Left hindlimb (tissue), 1 donor: ENCODE results near the gene KIR3DL3.
"Not testable (repeated sequence)": the region's sequence is repeated elsewhere in the genome, so short reads cannot be mapped to it uniquely, and the experiment has no call there.

Experiments
- DNase-seq: peaks from one replicate; pipeline ENCODE4 v3.0.0-alpha.2; 2018

KIR3DL3 gene

DNA sequence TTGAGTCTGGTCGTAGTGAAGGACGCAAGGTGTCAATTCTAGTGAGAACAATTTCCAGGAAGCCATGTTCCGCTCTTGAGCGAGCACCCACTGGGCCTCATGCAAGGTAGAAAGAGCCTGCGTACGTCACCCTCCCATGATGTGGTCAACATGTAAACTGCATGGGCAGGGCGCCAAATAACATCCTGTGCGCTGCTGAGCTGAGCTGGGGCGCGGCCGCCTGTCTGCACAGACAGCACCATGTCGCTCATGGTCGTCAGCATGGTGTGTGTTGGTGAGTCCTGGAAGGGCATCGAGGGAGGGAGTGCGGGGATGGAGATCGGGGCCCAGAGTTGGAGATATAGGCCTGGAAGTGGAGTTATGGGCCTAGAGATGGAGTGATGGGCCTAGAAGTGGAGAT lies 14.1 kb downstream of the KIR3DL3 start, which contains the start of gene KIR2DL3:
TSS of gene KIR2DL3 (plus strand) at position 208 of the 400 bp plus-strand sequence. CDS start at position 241, 33 bp downstream.
- DNase-seq = not testable (repeated sequence)

DNA sequence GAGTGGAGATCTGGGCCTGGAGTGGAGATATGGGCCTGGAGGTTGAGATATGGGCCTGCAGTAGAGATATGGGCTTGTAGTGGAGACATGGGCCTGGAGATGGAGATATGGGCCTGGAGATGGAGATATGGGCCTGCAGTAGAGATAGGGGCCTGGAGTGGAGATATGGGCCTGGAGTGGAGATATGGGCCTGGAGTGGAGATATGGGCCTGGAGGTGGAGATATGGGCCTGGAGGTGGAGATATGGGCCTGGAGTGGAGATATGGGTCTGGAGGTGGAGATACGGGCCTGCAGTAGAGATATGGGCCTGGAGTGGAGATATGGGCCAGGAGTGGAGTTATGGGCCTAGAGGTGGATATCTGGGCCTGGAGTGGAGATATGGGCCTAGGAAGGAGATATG lies 14.5 kb downstream of the KIR3DL3 start:
- no peak for DNase-seq

DNA sequence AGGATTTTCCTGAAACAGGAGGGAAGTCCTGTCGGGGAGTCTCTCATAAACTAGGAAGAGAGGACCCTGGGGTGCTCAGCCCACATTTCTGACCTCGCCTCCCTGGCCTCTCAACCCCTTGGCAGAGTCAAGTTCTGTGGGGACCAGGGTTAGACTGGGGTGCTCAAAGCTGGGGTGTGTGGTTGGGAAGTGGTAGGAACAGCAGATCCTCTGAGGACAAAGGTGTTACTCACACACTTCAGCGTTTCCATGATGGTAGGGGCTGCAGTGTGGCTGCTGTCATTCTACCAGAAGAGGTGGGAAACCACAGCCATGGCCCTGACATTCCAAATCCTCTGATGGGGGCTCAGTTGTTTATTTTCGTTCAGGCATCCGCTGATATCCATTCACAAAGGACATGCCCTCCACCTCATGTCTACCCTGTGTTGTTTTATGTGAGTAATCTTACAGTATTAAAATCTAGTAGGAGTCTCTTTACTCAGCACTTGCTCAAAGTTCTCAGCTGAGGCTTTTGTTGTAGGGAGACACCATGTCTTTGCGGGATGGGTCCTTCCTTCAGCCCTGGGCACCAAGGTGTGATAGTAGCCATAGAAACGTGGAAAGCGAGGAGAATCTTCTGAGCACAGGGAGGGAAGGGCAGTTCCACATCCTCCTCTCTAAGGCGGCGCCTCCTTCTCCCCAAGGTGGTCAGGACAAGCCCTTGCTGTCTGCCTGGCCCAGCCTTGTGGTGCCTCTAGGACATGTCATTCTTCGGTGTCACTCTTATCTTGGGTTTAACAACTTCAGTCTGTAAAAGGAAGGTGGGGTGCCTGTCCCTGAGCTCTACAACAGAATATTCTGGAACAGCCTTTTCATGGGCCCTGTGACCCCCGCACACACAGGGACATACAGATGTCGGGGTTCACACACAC lies 15.6 kb downstream of the KIR3DL3 start:
- DNase-seq = no peak

DNA sequence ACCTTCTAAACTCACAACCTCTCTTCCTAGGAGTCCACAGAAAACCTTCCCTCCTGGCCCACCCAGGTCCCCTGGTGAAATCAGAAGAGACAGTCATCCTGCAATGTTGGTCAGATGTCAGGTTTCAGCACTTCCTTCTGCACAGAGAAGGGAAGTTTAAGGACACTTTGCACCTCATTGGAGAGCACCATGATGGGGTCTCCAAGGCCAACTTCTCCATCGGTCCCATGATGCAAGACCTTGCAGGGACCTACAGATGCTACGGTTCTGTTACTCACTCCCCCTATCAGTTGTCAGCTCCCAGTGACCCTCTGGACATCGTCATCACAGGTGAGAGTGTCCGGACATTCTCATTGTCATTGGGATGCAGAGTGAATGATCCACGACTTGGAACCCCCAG lies 17.7 kb downstream of the KIR3DL3 start:
- not testable (repeated sequence) for DNase-seq

DNA sequence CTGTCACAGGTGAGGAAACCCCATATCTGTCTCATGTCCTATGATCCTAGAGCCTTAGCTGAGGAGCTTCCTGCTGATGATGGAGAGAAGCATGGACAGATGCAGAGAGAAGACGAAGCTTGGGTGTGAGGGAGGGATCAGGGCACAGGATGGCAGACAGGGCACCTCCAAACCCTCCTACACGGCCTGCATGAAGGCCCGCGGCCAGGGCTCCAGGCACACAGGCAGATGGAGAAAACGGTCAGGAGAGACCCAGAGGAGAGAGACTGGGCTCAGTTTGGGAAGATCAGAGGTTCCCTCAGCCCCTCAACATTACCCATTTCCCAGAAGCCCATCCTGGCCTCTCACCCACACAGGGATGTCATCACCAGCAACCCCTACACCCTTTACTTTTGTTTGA lies 19.8 kb downstream of the KIR3DL3 start:
- DNase-seq = not testable (repeated sequence)

DNA sequence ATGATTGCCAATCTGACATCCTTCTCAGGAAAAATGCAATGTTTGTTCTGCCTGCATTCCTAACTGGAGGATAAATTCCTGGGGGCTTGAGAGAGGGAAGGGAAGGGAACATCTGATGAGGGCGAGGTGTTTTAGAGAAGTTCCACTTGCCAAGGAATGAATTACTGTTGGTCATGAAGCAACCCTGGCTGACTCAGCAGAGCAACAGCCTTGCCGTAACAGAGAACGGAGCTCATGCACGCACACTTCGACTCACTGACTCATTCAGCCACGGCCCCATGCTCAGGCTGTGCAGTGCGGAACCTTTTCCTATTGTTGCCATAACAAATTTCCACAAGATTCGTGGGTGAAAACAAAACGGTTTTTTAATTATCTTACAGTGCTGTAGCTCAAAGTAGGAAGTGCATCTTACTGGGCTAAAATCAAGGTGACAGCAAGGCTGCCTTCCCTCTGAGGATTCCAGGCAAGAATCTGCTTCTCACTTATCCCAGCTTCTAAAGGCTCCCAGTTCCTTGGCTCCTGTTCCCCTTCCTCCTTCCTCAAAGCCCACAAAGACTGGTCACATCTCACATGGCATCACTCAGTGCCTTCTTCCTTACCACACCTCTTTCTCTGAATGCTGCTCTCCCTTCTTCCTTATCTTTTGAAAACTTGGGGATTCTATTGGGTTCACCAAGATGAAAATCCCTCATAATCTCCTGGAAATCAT lies 23.5 kb downstream of the KIR3DL3 start:
- DNase-seq = not testable (repeated sequence)

DNA sequence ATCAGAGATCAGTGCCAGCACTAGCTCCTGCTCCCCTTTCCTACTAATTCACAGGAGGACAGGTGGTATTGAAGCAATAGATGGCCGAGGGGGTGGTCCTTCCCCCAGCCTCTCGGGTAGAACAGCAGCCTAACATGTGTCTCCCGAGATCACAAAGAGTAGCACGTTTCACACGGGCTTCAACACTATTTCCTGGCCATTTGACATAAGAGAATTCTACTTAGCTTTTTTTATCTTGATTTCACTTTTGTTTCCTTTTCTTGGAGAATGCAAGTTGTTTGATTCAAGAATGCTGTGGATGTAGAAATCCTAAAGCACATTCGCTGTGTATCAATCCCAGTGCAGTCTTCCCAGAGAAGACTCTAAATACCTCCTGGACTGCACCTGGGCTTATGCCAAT lies 26.0 kb downstream of the KIR3DL3 start:
- DNase-seq = not testable (repeated sequence)

DNA sequence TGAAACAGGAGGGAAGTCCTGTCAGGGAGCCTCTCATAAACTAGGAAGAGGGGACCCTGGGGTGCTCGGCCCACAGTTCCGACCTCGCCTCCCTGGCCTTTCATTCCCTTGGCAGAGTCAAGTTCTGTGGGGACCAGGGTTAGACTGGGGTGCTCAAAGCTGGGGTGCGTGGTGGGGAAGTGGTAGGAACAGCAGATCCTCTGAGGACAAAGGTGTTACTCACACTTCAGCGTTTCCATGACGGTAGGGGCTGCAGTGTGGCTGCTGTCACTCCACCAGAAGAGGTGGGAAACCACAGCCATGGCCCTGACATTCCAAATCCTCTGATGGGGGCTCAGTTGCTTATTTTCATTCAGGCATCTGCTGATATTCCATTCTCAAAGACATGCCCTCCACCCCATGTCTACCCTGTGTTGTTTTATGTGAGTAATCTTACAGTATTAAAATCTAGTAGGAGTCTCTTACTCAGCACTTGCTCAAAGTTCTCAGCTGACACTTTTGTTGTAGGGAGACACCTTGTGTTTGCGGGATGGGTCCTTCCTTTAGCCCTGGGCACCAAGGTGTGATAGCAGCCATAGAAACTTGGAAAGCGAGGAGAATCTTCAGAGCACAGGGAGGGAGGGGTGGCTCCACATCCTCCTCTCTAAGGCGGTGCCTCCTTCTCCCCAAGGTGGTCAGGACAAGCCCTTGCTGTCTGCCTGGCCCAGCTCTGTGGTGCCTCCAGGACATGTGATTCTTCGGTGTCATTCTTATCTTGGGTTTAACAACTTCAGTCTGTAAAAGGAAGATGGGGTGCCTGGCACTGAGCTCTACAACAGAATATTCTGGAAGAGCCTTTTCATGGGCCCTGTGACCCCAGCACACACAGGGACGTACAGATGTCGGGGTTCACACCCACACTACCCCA lies 32.2 kb downstream of the KIR3DL3 start:
- DNase-seq = not testable (repeated sequence)

DNA sequence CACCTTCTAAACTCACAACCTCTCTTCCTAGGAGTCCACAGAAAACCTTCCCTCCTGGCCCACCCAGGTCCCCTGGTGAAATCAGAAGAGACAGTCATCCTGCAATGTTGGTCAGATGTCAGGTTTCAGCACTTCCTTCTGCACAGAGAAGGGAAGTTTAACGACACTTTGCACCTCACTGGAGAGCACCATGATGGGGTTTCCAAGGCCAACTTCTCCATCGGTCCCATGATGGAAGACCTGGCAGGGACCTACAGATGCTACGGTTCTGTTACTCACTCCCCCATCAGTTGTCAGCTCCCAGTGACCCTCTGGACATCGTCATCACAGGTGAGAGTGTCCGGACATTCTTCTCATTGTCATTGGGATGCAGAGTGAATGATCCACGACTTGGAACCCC lies 34.3 kb downstream of the KIR3DL3 start:
- DNase-seq = not testable (repeated sequence)

DNA sequence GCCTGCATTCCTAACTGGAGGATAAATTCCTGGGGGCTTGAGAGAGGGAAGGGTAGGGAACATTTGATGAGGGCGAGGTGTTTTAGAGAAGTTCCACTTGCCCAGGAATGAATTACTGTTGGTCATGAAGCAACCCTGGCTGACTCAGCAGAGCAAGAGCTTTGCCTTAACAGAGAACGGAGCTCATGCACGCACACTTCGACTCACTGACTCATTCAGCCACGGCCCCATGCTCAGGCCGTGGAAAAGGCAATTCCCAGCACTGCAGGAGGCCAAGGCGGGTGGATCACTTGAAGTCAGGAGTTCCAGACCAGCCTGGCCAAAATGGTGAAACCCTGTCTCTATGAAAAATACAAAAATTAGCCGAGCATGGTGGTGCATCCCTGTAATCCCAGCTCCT lies 40.0 kb downstream of the KIR3DL3 start:
- not testable (repeated sequence) for DNase-seq

DNA sequence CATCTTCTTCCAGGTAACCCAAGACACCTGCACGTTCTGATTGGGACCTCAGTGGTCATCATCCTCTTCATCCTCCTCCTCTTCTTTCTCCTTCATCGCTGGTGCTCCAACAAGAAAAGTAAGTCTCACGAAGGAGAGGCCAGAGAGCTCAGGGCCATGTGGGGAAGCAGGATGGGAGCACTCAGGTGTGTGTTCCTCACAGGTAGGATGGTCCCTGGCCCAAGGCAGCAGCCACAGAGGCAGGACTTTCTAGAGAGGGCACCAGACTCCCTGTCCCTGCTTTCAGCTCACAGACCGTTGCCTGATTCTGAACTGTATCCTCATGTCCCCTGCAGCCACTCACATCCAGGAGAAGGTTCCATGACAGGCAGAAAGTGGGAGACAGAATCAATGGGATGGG lies 42.2 kb downstream of the KIR3DL3 start:
- not testable (repeated sequence) for DNase-seq

DNA sequence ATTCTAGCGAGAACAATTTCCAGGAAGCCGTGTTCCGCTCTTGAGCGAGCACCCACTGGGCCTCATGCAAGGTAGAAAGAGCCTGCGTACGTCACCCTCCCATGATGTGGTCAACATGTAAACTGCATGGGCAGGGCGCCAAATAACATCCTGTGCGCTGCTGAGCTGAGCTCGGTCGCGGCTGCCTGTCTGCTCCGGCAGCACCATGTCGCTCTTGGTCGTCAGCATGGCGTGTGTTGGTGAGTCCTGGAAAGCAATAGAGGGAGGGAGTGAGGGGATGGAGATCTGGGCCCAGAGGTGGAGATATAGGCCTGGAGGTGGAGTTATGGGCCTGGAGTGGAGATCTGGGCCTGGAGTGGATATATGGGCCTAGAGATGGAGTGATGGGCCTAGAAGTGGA lies 45.4 kb downstream of the KIR3DL3 start, which contains the start of gene KIR2DL1:
TSS of gene KIR2DL1 (plus strand) at position 148 of the 400 bp plus-strand sequence. CDS start at position 206, 58 bp downstream.
- DNase-seq = not testable (repeated sequence)

DNA sequence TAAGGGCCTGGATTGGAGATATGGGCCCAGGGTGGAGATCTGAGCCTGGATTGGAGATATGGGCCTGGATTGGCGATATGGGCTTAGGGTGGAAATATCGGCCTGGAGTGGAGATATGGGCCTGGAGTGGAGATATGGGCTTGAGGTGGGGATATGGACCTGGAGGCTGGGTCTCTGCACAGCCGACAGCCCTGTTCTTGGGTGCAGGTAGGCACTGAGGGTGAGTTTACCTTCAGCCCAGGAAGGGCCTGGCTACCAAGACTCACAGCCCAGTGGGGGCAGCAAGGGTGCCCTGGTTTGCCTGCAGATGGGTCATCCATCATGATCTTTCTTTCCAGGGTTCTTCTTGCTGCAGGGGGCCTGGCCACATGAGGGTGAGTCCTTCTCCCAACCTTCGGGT lies 46.3 kb downstream of the KIR3DL3 start:
- DNase-seq = not testable (repeated sequence)

DNA sequence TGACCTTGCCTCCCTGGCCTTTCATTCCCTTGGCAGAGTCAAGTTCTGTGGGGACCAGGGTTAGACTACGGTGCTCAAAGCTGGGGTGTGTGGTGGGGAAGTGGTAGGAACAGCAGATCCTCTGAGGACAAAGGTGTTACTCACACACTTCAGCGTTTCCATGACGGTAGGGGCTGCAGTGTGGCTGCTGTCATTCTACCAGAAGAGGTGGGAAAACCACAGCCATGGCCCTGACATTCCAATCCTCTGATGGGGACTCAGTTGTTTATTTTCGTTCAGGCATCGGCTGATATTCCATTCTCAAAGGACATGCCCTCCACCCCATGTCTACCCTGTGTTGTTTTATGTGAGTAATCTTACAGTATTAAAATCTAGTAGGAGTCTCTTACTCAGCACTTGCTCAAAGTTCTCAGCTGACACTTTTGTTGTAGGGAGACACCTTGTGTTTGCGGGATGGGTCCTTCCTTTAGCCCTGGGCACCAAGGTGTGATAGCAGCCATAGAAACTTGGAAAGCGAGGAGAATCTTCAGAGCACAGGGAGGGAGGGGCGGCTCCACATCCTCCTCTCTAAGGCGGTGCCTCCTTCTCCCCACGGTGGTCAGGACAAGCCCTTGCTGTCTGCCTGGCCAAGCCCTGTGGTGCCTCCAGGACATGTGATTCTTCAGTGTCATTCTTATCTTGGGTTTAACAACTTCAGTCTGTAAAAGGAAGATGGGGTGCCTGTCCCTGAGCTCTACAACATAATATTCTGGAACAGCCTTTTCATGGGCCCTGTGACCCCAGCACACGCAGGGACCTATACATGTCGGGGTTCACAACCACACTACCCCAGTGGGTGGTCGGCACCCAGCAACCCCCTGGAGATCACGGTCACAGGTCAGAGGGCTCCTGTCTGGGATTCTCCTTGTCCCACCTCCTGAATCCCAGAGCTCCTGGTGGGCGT lies 47.0 kb downstream of the KIR3DL3 start:
- DNase-seq = not testable (repeated sequence)

DNA sequence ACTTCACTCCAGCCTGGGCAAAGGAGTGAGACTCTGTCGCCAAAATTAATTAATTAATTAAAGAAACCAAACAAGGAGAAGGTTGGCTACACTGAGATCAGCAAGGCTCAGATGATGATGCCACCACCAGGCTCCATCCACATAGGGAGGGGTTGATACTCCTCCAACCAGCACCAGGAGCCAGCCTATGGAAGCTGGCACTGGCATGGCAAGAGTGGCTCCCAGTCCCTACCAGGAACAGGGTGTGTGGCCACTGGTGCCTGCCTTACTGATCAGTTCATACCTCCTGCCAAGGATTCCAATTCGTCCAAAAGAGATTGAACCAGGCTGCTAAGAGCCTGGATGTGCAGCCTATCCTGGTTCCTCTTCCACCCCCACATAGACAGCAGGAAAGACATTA lies 48.4 kb downstream of the KIR3DL3 start:
- not testable (repeated sequence) for DNase-seq

DNA sequence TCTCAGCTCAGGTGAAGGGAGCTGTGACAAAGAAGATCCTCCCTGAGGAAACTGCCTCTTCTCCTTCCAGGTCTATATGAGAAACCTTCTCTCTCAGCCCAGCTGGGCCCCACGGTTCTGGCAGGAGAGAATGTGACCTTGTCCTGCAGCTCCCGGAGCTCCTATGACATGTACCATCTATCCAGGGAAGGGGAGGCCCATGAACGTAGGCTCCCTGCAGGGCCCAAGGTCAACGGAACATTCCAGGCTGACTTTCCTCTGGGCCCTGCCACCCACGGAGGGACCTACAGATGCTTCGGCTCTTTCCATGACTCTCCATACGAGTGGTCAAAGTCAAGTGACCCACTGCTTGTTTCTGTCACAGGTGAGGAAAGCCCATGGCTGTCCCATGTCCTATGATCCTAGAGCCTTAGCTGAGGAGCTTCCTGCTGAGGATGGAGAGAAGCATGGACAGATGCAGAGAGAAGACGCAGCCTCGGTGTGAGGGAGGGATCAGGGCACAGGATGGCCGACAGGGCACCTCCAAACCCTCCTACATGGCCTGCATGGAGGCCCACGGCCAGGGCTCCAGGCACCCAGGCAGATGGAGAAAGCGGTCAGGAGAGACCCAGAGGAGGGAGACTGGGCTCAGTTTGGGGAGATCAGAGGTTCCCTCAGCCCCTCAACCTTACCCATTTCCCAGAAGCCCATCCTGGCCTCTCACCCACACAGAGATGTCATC lies 51.0 kb downstream of the KIR3DL3 start:
- not testable (repeated sequence) for DNase-seq

DNA sequence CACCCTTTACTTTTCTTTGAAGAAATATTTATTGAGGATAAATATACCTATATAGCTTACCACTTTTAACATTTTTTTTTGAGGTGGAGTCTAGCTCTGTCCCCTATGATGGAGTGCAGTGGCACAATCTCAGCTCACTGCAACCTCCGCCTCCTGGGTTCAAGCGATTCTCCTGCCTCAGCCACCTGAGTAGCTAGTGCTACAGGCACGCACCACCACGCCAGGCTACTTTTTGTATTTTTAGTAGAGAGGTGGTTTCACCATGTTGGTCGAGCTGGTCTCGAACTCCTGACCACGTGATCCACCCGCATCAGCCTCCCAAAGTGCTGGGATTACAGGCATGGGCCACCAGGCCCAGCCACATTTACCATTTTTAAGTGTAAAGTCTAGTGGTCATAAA lies 51.6 kb downstream of the KIR3DL3 start:
- DNase-seq = not testable (repeated sequence)

DNA sequence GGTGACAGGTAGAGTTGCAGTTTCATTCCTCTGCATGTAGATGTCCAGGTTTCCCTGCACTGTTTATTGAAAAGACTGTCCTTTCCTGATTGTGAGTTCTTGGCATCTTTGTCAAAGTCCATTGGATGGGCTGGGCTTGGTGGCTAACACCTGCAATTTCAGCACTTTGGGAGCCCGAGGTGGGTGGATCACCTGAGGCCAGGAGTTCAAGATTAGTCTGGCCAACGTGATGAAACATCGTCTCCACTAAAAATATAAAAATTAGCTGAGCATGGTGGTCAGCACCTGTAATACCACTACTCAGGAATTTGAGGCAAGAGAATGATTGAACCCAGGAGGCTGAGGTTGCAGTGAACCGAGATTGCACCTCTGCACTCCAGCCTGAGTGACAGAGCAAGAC lies 53.6 kb downstream of the KIR3DL3 start:
- DNase-seq = not testable (repeated sequence)

DNA sequence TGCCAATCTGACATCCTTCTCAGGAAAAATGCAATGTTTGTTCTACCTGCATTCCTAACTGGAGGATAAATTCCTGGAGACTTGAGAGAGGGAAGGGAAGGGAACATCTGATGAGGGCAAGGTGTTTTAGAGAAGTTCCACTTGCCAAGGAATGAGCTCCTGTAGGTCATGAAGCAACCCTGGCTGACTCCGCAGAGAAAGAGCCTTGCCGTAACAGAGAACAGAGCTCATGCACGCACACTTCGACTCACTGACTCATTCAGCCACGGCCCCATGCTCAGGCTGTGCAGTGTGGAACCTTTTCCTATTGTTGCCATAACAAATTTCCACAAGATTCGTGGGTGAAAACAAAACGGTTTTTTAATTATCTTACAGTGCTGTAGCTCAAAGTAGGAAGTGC lies 54.7 kb downstream of the KIR3DL3 start:
- DNase-seq = not testable (repeated sequence)

DNA sequence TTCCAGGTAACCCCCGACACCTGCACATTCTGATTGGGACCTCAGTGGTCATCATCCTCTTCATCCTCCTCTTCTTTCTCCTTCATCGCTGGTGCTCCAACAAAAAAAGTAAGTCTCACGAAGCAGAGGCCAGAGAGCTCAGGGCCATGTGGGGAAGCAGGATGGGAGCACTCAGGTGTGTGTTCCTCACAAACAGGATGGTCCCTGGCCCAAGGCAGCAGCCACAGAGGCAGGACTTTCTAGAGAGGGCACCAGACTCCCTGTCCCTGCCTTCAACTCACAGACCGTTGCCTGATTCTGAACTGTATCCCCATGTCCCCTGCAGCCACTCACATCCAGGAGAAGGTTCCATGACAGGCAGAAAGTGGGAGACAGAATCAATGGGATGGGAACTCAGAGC lies 58.7 kb downstream of the KIR3DL3 start:
- not testable (repeated sequence) for DNase-seq
